HG03432 (cell line): ENCODE results near the gene EIF4H.
"Not testable (repeated sequence)": the region's sequence is repeated elsewhere in the genome, so short reads cannot be mapped to it uniquely, and the experiment has no call there.

Source experiments
- ATAC-seq: cut with Tn5 transposase; IDR thresholded peaks from one replicate; pipeline ENCODE4 v1.9.1; 2021; ENCODE audit warnings: mild to moderate bottlenecking, moderate library complexity; ENCODE audit not compliant: unreplicated experiment

Gene EIF4H

DNA sequence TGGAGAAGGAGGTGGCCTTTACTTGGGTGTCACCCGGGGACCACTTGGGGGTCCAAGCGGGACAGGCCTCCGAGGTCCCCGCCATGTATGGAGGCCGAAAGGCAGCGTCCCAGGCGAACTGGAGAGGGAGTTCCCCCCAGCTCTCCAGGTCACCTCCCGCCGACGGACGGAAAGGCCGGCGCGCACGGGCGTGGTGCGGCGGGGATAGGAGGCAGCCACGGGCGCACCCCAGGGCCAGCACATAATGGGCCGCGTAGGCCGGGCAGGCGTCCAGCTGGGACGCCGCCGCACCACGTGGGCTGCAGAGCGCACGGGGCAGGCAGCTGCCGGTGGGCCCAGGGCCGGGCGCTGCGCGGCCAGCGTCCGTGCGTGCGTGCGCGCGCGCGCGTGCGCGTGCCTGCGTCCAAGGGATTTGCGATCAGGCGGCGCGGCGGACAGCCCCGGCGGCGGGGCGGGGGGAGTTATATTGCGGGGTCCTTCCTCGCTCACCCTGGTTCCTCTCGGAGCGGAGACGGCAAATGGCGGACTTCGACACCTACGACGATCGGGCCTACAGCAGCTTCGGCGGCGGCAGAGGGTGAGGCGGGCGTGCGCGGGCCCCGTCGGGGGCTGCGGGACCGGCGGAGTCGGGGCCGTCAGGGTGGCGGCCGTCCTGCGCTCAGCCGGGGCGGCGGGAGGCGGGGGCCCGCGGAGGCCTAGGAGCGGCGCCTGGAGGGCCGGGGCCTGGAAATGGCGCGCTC lies at the start of gene EIF4H:
TSS of gene EIF4H (plus strand) at position 491 of the 740 bp plus-strand sequence. CDS start at position 519, 28 bp downstream.
- peak; percentile 86 for ATAC-seq

GRCh38 chr7:74126220-74126880 lies 47.8 kb upstream of the EIF4H start:
- no peak for ATAC-seq

- ATAC-seq: no peak
These were observed 44.3 kb upstream of the EIF4H start for GRCh38 chr7:74129887-74130286.

- no peak for ATAC-seq
These were observed 43.6 kb upstream of the EIF4H start for GRCh38 chr7:74130518-74130917.

GRCh38 chr7:74134117-74134620 lies 40.0 kb upstream of the EIF4H start:
- no peak for ATAC-seq

DNA sequence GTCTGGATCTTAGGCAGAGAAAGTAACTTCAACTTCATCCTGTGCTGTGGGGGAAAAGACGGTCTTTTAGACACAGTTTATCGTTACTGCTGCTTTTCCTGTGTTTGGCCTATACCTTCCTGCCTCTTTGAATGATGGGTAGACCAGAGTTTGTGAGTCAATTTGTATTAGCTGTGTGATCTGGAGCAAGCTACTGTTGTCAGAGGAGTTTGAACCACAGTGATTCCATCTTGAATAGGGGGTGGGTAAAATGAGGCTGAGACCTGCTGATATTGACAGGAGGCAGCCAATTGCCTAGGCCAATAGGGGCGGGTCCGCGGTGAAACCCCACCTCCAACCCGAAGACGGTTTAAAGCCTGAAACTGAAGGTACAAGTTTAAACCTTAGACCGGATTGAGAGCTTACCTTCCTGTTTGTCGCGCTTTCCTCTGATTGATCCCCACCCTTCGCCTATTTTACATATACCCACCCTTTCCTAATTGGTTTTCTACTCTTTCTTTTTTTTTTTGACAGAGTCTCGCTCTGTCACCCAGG lies 35.8 kb upstream of the EIF4H start:
- ATAC-seq: no peak

DNA sequence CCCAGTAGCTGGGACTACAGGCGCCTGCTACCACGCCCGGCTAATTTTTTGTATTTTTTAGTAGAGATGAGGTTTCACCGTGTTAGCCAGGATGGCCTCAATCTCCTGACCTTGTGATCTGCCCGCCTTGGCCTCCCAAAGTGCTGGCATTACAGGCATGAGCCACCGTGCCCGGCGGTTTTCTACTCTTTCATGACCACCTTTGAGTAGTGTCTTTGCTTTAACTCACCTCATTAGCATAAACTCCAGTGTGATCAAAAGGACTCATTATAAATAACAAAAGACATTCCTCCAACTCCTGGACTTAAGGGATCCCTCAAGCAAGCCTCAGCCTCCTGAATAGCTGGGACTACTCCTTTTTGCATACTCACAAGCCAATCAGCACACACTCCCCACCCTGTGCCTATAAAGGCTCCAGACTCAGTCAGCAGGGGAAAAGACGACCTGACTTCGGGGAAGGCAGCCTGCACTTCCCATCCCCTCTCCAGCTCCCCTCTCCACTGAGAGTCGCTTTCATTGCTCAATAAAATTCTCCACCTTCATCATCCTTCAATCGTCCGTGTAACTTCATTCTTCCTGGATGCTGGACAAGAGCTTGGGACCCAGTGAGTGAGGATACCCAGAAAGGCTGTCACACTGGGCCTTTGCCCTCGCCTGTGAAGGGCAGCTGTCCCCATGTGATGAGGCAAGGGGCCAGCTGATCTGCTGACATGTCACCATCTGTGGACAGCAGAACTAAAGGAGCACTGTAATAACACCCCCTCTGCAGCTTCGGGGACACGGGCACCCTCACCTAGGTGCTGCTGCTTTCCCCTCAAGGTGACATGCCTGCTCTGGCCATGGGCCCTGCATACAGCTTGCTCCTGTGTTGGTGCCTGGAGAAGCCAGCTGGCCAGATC lies 35.0 kb upstream of the EIF4H start:
- no peak for ATAC-seq

DNA sequence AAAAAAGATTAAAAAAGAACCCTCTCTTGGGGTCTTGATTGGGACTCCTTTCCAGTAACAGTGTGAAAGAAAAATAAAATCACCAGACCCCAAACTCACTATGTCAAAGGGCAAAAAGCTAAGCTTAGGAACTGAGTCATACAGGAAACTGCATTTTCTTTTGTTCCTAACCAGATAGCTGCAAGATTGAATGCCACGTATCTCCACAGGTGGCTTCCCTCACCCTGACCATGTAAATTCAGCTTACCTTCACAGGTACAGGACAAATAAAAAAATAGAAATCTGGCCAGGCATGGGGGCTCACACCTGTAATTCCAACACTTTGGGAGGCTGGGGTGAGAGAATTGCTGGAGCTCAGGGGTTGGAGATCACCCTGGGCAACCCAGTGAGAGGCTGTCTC lies 32.5 kb upstream of the EIF4H start:
- ATAC-seq: no peak

- ATAC-seq: no peak
These were observed 30.8 kb upstream of the EIF4H start for GRCh38 chr7:74143383-74143782.

GRCh38 chr7:74148491-74148890 lies 25.7 kb upstream of the EIF4H start:
- ATAC-seq: no peak

GRCh38 chr7:74149071-74149470 lies 25.1 kb upstream of the EIF4H start:
- ATAC-seq: no peak

GRCh38 chr7:74149603-74150002 lies 24.6 kb upstream of the EIF4H start:
- no peak for ATAC-seq

GRCh38 chr7:74153736-74154135 lies 20.4 kb upstream of the EIF4H start:
- ATAC-seq: no peak

DNA sequence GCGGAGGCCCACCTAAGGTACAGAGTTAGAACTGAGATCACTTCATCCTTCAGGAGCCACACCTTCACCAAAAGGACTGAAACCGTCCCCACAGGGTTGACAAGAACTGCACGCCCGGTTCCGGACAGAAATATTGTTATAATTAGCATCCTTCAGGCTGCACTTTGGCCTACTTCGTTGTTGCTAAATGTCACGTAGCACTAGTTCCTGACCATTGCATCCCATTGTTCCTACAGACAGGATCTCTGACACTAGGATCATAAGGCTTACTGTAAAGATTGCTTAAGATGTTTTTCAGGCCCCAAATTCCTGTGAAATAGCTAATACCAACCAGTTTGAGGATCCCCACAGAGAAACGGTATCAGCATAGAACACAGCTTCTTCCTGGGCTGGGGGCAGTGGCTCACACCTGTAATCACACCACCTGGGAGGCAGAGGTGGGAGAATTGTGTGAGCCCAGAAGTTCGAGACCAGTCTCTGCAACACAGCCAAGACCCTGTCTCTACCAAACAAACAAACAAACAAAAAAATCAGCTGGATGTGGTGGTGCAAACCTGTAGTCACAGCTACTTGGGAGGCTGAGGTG lies 18.3 kb upstream of the EIF4H start:
- ATAC-seq: no peak

DNA sequence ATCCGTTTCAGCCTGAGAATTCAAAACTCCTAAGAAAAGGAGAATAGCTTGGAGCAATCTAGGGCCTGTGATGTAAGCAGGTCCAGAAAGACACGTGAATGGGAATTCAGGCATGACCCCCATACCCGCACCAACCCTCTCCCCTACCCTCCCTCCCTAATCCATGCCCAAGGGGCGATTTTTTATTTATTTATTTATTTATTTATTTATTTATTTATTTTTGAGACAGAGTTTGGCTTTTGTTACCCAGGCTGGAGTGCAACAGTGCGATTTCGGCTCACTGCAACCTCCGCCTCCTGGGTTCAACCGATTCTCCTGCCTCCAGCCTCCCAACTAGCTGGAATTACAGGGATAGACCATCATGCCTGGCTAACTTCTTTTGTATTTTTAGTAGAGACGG lies 16.6 kb upstream of the EIF4H start:
- no peak for ATAC-seq

DNA sequence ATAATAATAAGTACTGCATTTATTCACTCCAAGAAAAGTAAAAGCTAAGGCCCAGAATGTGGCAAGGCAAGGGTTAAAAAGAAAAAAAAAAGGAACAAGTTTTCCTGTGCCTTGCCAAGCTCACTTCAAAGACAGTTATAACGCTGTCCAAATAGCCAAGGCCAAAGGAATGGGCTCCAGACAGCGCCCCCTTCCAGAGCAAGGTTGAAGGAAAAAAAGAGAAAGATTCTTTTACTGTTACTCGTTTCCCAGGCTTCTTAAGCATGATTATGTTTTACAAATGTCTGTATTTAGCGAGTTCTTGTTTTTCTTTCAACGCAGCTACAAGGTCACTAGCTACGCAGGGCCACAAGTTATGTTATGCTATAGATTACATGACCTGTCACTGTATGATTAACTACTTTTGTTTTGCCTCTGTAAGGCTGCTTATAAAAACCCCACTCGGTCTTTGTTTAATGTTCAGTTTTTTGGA lies 9.1 kb upstream of the EIF4H start:
- ATAC-seq: no peak

DNA sequence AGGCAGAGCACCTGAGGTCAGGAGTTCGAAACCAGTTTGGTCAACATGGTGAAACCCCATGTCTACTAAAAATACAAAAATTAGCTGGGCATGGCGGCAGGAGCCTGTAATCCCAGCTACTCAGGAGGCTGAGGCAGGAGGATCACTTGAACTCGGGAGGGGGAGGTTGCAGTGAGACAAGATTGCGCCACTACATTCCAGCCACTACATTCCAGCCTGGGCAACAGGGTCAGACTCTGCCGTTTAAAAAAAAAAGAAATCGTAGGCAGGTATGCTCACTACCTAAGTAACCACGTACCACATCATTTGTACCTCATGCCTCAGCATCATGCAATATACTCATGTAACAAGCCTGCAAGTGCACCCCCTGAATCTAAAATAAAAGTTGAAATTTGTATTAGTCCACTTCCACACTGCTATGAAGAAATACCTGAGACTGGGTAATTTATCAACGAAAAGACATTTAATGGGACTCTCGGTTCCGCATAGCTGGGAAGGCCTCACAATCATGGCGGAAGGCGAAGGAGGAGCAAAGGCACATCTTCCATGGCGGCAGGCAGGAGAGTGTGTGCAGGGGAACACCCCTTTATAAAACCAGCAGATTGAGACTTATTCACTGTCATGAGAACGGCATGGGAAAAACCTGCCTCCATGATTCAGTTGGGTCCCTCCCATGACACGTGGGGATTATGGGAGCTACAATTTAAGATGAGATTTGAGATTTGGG lies 8.1 kb upstream of the EIF4H start:
- no peak for ATAC-seq

GRCh38 chr7:74167324-74167723 lies 6.8 kb upstream of the EIF4H start:
- ATAC-seq: not testable (repeated sequence)

- no peak for ATAC-seq
These were observed 1.1 kb upstream of the EIF4H start for GRCh38 chr7:74173074-74173473.

DNA sequence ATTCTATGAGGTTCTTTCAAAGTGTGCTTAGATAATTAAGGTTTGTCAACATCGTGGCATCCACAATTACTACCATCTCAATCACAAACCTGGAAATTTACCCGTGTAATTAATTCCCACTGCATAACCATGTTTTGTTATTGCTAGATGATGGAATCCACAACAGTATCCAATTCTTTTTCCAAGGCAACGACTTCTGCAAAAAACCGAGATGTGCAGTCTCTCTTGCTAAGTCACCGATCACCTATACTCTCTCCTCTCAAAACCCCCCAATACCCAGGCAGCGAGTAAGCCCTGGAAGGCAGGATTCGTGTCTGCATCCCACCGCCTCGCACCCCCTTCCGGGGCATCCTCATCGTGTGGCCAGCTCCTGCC lies 678 bp upstream of the EIF4H start:
- no peak for ATAC-seq
